ENCODE data around the gene LSR.

The LSR gene

GRCh38 chr19:35247526-35248309 lies 1.1 kb upstream of the LSR start:
- DNase-seq (ENCODE audit: low read depth in 2 of 2): peak in 1 of 2 donors; percentile 64

- no peak for DNase-seq (ENCODE audit: low read depth in 2 of 2)
These were observed 495 bp downstream of the LSR start for GRCh38 chr19:35249146-35249847.

DNA sequence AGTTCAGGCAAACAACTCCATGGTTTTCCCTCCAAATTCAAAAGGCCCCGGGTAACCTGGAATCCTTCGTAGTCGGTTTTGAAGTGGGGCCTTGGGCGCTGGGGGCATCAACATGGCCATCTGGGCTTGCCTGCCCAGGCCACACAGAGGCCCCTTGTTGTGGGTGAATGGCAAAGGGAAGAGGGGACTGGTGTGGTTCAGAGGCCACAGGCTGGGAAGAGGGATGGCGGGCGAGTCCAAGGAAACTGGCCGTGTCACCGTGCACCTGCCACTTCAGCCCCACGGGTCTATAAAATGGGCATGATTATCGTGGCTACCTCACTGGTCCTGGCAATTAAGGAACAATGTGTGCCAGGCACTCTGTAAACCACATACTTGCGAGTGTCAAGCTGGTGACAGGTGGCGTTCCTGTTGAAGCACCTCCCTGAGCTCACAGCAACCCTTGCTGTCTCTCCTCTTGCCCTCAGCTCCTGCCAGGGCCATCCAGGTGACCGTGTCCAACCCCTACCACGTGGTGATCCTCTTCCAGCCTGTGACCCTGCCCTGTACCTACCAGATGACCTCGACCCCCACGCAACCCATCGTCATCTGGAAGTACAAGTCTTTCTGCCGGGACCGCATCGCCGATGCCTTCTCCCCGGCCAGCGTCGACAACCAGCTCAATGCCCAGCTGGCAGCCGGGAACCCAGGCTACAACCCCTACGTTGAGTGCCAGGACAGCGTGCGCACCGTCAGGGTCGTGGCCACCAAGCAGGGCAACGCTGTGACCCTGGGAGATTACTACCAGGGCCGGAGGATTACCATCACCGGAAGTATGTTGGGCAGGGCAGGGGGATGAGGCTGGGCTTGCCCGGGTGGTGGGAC lies 1.3 kb downstream of the LSR start:
- DNase-seq (ENCODE audit: low read depth in 2 of 2): no peak

DNA sequence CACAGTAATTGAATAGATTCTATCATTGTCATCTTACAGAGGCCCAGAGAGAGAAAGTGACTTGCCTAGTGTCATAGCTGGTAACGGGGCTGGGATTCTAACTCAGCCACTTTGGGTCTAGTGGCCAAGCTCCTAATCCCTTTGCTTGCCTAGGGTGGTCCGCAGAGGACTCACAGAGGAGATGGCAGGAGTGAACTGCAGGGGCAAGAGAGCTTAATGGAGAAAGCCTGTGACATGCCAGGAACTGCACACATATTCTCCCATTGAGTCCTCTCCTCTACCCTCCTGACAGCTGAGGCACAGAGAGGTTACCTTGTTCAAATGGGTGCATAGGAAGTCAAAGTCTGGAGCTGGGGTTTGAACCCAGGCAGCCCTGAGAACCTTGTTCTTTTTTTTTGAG lies 2.7 kb downstream of the LSR start:
- DNase-seq (ENCODE audit: low read depth in 2 of 2): no peak

GRCh38 chr19:35253316-35254286 lies 4.8 kb downstream of the LSR start:
- no peak for DNase-seq (ENCODE audit: low read depth in 2 of 2)

DNA sequence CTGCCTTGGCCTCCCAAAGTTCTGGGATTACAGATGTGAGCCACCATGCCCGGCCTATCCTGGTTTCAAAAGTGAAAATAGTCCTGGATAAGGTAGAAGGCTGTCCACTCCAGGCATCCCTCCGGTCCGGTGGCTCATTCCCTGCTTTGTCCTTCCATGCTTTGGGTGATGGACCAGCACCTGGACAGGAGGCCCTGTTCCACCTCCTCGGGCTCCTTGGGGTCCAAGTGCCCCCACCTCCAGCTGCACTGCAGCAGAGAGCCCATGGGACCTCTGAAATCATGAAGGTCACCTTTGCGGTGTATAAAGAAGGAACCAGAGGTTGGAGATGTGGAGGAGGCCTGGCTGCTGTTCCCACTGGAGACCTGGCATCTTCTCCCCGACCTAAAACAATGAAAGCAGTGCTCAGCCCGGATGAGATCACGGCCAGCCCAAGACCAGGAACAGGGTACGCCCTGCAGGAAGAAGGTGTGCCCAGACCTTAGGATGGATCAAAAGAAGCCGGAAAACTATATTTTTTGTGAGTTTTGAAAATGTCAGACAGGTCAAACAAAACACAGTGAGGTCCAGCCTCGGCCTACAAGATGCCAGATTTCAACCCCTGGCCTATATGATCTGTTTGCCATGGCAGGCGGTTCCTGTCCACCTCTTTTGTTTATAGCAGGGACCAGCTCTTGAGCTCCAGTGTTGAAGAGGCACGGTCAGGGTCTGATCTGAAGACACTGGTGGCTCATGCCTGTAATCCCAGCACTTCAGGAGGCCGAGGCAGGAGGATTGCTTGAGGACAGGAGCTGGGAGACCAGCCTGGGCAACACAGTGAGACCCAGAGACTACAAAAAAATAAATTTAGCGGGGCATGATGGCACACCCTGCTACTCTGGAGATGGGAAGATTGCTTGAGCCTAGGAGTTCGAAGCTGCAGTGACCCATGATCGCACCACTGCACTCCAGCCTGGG lies 5.8 kb downstream of the LSR start:
- DNase-seq (ENCODE audit: low read depth in 2 of 2): no peak

DNA sequence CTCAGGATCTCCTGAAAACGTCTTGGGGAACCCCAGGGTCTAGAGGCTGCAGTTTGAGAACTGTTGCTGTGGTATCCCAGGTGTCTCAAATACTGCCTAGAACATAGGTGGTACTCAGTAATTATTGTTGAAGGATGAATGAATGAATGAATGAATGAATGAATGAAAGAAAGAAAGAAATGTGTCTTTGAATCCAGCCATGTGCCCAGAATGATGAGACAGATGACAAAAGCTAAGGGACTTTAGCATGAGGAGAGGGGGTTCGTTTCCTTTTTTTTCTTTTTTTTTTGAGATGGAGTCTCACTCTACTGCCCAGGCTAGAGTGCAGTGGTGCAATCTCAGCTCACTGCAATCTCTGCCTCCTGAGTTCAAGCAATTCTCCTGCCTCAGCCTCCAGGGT lies 7.8 kb downstream of the LSR start:
- DNase-seq (ENCODE audit: low read depth in 2 of 2): no peak

DNA sequence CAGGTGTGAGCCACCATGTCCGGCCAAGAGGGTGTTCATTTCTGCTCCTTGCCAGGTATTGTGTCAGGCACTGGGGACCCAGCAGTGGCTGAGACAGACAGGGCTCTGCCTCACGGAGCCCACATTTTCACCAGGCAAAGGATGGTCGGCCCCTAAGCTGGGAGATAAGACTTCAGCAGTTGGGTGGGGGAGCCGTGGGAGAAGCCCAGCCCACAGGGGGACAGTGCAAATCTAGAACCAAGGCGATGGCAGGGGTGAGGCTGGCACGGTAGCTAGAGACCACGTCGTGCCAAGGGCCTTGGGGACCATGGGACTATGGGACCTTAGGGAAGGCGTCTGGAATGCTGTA lies 8.3 kb downstream of the LSR start:
- no peak for DNase-seq (ENCODE audit: low read depth in 2 of 2)

GRCh38 chr19:35260694-35261304 lies 12.0 kb downstream of the LSR start:
- DNase-seq (ENCODE audit: low read depth in 2 of 2): no peak

DNA sequence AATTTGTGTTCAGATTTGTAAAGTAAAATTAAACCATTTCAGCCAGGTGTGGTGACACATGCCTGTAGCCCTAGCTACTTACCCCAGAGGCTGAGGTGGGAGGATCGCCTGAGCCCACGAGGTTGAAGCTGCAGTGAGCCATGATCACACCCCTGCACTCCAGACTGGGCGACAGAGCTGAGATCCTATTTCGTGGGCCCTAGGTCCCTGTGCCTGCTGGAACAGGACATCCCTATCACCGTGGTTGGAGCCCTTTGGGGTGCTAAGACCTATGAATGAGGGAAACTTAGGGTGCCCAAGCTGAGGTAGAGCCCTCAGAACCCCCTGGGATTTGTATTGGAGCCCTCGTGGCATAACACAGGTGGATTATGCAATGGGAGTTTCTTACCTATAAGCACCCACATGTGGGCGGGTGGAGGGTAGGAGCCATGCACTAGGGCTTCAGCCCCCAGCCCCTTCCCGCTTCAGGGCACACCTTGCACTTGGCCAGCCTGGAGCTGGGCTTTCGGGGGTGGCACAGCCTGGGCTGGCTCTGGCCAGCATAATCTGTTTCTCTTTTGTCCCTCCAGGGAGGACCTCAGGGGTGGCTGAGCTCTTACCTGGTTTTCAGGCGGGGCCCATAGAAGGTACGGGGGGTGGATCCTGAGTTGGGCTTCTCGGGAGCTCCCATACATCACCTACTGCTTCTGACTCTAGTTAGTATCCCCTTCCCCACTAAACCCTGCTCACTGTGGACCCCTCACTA lies 12.7 kb downstream of the LSR start:
- DNase-seq (ENCODE audit: low read depth in 2 of 2): no peak

- DNase-seq (ENCODE audit: low read depth in 2 of 2): no peak
These were observed 13.4 kb downstream of the LSR start for GRCh38 chr19:35262101-35262761.

- DNase-seq (ENCODE audit: low read depth in 2 of 2): no peak
These were observed 15.7 kb downstream of the LSR start for GRCh38 chr19:35264268-35265125.

DNA sequence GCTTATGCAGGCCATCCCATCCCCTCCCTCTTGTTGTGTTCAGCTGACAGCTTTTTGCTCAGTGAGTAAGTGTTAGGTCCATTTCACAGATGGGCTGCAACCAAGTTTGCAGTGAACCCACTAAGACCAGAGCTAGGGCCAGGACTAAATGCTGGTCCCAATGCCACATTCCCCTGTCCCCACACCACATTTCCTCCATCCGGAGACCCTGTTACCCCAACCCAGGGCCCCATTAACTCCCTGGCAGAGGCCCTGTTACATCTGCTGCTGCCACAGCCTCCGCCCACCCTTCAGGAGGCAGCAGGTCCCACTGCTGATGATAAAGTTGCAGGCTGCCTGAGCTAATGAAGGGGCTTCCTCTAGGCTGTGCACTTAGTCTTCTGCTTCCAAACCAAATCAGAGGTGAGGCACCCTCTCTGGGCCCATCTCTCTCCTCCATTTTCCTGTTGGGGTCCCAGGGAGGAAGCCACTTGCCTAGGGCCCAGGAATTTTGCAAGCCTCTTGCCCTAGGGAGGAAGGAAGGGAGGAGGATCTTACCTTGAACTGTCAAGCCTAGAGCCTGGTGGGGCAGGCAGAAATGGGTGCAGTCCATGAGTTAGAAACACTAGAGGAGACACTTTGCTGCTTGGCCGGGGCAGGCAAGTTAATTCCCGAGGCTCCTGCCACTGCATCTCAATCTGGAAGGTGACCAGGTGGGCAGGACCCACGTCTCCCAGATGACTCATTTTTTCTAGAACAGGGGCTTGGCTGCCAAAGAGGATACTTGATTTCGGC lies 16.5 kb downstream of the LSR start:
- no peak for DNase-seq (ENCODE audit: low read depth in 2 of 2)

DNA sequence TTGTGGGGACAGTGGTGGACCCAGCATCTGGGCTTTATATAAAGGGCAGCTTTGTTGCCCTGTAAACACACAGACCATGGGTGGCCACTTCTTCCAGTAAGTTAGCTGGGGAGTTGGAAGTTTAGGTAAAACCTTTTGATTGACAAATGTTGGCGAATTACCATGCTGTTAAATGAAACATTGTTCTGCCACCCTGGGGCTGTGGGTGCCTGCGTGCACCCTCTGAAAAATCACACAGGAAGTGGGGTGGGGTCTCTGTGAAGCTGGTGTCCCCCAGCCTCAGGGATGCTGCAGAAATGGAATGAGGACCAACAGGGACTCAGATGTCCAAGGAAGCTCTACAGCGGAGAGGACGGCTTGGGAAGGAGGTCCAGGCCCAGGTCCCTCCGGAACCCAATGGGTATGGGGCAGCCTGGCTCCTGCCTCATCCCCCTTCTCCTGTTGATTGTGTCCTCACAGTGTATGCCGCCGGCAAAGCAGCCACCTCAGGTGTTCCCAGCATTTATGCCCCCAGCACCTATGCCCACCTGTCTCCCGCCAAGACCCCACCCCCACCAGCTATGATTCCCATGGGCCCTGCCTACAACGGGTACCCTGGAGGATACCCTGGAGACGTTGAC lies 17.2 kb downstream of the LSR start:
- no peak for DNase-seq (ENCODE audit: low read depth in 2 of 2)

DNA sequence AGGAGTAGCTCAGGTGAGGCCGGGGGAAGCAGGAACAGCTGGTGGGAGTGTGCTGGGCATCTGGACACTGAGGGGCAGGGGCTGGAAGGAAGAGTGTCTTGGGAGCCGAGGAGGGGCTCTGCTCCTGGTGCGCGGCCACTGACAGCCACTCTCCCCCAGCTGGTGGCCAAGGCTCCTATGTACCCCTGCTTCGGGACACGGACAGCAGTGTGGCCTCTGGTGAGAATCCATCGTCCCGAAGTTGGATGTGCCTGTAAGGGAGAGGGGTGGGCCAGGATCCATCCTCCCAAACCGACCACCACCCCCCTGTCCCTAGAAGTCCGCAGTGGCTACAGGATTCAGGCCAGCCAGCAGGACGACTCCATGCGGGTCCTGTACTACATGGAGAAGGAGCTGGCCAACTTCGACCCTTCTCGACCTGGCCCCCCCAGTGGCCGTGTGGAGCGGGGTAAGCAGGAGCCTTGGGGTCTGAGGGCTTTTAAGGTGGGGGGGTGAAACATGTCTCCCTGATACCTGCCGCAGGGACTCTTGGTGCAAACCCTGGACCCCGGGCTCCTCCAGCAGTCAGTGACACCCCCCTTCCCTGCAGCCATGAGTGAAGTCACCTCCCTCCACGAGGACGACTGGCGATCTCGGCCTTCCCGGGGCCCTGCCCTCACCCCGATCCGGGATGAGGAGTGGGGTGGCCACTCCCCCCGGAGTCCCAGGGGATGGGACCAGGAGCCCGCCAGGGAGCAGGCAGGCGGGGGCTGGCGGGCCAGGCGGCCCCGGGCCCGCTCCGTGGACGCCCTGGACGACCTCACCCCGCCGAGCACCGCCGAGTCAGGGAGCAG lies 17.9 kb downstream of the LSR start:
- DNase-seq (ENCODE audit: low read depth in 2 of 2): no peak

Measured in stimulated activated CD8-positive, alpha-beta memory T cell treated with anti-CD3 and anti-CD28 coated beads, Interleukin-7, amount 100 ng/mL, for 4 hours (primary cell).